C4-2B (cell line): ENCODE data around the gene EFNA3.

Experiments used
- CTCF ChIP-seq: fragments of 450-650 bp; conservative IDR thresholded peaks from 2 replicates; pipeline ENCODE4 v1.5.1; 2017; ENCODE audit warnings: mild to moderate bottlenecking
- ZFX ChIP-seq: fragments of 450-650 bp; IDR thresholded peaks from 2 replicates; pipeline ENCODE4 v1.6.1; 2017

GRCh38 chr1:155104605-155105534 lies 26.2 kb downstream of the EFNA3 start:
- TF ChIP-seq CTCF (no peak), ZFX (no peak)
